CD4-positive, alpha-beta T cell treated with Interferon gamma for 1 hour (primary cell): ENCODE data around the gene PIEZO1.

Experiments
- DNase-seq: peaks from one replicate; pipeline ENCODE4 v3.0.0-alpha.2; 2020

PIEZO1 gene

GRCh38 chr16:88732172-88732960 lies 52.7 kb downstream of the PIEZO1 start:
- no peak for DNase-seq

GRCh38 chr16:88731699-88732098 lies 53.3 kb downstream of the PIEZO1 start:
- DNase-seq = no peak

- DNase-seq = no peak
Observed at GRCh38 chr16:88730632-88731607, 54.1 kb downstream of the PIEZO1 start.

GRCh38 chr16:88727871-88728270 lies 57.1 kb downstream of the PIEZO1 start:
- DNase-seq = no peak

- no peak for DNase-seq
Observed at GRCh38 chr16:88726981-88727380, 58.0 kb downstream of the PIEZO1 start.

- DNase-seq = no peak
Observed at GRCh38 chr16:88726408-88726749, 58.6 kb downstream of the PIEZO1 start.

GRCh38 chr16:88725609-88726407 lies 59.2 kb downstream of the PIEZO1 start:
- no peak for DNase-seq

- no peak for DNase-seq
Observed at GRCh38 chr16:88724855-88725555, 60.0 kb downstream of the PIEZO1 start.

GRCh38 chr16:88723911-88724310 lies 61.1 kb downstream of the PIEZO1 start:
- DNase-seq = no peak

- no peak for DNase-seq
Observed at GRCh38 chr16:88723507-88723887, 61.5 kb downstream of the PIEZO1 start.

- no peak for DNase-seq
Observed at GRCh38 chr16:88722784-88723506, 62.1 kb downstream of the PIEZO1 start.

- DNase-seq = no peak
Observed at GRCh38 chr16:88721815-88722755, 62.9 kb downstream of the PIEZO1 start.

GRCh38 chr16:88721236-88721635 lies 63.8 kb downstream of the PIEZO1 start:
- no peak for DNase-seq

- no peak for DNase-seq
Observed at GRCh38 chr16:88720396-88720970, 64.5 kb downstream of the PIEZO1 start.

- no peak for DNase-seq
Observed at GRCh38 chr16:88719933-88720296, 65.1 kb downstream of the PIEZO1 start.

GRCh38 chr16:88719267-88719932 lies 65.6 kb downstream of the PIEZO1 start:
- DNase-seq = no peak

GRCh38 chr16:88718178-88718577 lies 66.8 kb downstream of the PIEZO1 start:
- DNase-seq = no peak

GRCh38 chr16:88716601-88717001 lies 68.4 kb downstream of the PIEZO1 start:
- no peak for DNase-seq

GRCh38 chr16:88716201-88716600 lies 68.8 kb downstream of the PIEZO1 start:
- no peak for DNase-seq
